GM13976 (cell line): ENCODE measurements around the gene NWD2.
A peak's percentile ranks its signal among the peaks of the same experiment; 100 is the strongest.

ENCODE experiments used
- DNase-seq: peaks from one replicate; pipeline ENCODE4 v3.0.0; 2012; ENCODE audit warnings: low spot score
- in situ Hi-C: fragments of 300-500 bp; cut with MboI; formaldehyde crosslinking; loops from one replicate; pipeline ENCODE4 v1.12.0; 2022; ENCODE audit warnings: low sequenced_read_pairs, mixed read lengths, inconsistent platforms; ENCODE audit not compliant: unreplicated experiment
- TF ChIP-seq, protein P1 (sequence below): IDR thresholded peaks from 2 replicates; pipeline ENCODE4 v1.5.1; 2012; ENCODE audit warnings: borderline replicate concordance, mild to moderate bottlenecking; ENCODE audit not compliant: insufficient read depth; ENCODE audit errors: extremely low read depth, missing control alignments, control extremely low read depth

Gene NWD2

DNA sequence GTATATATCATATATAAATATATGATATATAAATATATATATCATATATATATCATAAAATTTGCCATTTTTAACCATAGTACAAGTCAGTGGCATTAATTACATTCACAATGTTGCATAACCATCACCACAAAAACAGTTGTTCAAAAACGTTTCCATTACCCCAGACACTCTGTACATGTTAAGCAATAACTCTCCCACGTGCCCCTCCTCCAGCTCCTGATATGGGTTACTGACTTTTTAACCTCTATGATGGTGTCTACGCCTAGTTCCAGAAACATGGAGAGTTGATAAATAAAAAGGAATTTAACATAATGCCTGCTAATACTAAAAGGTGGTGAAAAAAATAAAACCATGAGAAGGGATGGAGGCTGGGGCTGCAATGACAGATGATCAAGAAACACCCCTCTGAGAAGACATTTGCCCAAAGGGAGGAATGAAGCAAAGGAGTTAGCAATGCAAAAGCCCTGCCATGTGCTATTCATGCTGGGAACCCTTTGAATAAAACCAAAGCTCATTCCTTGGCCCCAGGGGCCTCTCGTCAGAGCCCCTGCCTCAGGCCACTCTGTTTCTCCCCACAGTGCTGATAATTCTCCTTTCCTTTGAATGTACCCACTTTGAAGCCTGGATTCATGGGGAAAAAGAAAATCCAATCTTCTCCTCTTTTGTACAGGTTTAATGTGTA lies 144.3 kb downstream of the NWD2 start:
- DNase-seq = no peak
- in situ Hi-C loops = loop anchor here (10.0 kb wide), 1 partner anchor 984 kb away; no protein-coding TSS in a partner anchor
- TF ChIP-seq, protein P1, sequence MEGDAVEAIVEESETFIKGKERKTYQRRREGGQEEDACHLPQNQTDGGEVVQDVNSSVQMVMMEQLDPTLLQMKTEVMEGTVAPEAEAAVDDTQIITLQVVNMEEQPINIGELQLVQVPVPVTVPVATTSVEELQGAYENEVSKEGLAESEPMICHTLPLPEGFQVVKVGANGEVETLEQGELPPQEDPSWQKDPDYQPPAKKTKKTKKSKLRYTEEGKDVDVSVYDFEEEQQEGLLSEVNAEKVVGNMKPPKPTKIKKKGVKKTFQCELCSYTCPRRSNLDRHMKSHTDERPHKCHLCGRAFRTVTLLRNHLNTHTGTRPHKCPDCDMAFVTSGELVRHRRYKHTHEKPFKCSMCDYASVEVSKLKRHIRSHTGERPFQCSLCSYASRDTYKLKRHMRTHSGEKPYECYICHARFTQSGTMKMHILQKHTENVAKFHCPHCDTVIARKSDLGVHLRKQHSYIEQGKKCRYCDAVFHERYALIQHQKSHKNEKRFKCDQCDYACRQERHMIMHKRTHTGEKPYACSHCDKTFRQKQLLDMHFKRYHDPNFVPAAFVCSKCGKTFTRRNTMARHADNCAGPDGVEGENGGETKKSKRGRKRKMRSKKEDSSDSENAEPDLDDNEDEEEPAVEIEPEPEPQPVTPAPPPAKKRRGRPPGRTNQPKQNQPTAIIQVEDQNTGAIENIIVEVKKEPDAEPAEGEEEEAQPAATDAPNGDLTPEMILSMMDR = no peak

DNA sequence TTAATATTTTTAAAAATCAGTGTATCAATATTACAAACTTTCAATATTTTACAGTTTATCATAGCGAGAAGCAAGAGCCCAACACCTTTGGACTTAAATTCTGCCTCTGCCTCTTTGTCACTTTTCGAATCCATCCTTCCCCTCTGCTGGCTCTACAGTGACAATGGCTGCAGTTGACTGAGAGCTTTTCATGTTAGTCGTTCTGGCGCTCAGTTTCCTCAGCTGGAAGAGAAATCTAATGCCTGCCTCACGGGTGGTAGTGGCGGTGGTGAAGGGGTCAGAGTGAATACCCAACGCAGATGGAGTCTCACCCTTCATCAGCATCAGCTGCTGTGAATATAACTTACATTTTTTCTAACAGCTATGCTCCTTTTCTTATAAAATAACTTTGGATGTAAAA lies 144.8 kb downstream of the NWD2 start:
- DNase-seq = no peak
- in situ Hi-C loops = loop anchor here (10.0 kb wide), 1 partner anchor 985 kb away; no protein-coding TSS in a partner anchor
- TF ChIP-seq, protein P1 = no peak

DNA sequence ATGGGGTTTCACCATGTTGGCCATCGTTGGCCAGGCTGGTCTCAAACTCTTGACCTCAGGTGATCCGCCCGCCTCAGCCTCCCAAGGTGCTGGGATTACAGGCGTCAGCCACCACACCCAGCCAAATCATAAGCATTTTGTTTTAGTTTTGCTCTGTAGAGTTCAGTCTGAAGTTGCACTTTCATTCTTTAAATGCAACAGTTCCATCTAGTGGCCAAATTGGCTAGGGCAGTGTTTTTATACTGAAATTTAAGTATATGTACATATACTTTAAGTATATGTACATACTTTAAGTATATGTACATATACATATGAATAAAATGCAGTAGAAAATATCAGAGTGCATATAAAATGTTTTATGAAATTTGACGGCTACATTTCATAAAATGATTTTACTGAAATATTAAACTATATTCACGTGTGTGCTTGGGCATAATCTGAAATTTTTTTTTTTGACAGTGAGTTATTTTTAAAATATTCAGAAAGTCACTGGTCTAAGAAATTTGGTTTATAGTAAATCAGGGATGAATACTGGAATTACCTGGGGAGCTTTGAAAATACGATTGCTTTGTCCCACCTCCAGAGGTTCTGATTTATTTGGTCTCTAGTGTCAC lies 145.5 kb downstream of the NWD2 start:
- peak; percentile 52 for DNase-seq
- in situ Hi-C loops = loop anchor here (10.0 kb wide), 1 partner anchor 985 kb away; no protein-coding TSS in a partner anchor
- TF ChIP-seq, protein P1 = peak; percentile 46

DNA sequence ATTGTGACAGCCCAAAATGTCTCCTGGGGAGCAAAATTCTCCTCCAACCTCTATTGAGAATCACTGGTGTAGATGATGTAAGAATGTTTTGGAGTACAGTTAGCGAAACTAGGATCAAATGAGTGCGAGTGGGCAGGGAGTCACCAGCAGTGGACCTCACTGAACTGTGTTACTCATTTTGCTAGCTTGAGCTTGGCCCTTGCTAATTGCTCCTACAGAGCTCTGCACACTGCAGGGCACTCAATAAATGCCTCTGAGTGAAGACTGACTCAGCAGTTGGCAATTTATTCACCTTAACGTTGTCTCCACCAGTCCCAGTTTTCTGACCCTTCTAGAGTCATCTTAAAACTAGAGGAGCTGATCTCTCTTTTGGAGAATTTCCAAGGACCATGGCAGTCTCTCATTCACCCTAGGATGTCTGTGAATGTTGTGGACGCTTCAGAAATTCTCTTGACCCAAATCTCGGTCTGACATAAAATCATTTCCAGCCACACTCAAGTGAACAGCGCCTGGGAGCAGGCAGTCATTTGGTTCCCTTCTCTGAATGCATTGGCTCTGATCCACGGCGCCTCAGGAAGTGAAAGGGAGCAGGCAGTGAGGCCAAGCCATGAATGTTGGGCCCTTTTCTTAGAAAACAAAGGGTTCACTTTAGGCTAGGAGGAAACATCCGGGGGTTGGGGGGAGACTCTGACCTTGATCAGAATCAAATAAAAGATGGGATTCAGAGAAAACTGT lies 148.1 kb downstream of the NWD2 start:
- no peak for DNase-seq
- in situ Hi-C loops = no loop called here

DNA sequence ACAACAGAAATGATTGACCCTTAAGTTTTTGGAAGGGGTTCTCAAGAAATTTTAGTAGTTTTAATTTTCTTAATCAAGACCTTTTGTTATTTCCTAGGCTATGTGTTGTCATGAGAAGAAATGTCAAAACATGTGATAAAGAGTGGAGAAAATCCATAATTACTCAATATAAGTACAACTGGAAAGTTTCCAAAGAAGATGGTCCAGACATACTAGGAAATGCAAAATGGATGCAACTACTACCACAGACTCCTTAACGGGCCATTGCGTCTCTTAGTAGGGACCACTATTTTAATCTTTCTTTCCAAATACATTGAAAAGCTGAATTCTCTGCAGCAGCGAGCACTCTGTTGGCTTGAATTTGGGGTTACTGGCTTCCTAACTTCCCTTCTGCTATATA lies 148.8 kb downstream of the NWD2 start:
- in situ Hi-C loops = no loop called here
- TF ChIP-seq, protein P1 = no peak
- DNase-seq = no peak

More for the DNA sequence above, 148.1 kb downstream of the NWD2 start:
- TF ChIP-seq, protein P1 = no peak

DNA sequence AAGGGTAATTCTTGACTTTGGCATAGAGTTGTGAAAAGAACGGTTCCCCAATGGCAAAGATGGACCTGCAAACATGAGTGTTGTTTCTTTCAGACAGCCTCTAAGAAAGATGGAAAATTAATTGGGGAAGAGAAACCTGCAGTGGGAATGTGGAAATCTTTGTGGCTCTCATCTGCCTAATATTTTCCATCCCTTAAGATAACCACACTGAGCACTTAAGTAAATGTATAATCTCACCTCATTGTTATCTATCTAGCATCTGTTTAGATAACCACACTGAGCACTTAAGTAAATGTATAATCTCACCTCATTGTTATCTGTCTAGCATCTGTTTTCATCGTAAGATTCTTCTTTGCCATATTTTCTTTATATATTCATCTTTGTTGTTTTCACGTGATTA lies 149.3 kb downstream of the NWD2 start:
- DNase-seq = no peak
- TF ChIP-seq, protein P1 = no peak
- in situ Hi-C loops = no loop called here
